ENCODE data around the gene DCTN4.
"Not testable (repeated sequence)": the region's sequence is repeated elsewhere in the genome, so short reads cannot be mapped to it uniquely, and the experiment has no call there.

GRCh38 chr5:150793423-150793888 is 34.6 kb upstream of the DCTN4 start:
- TF ChIP-seq EZH2 (IDR thresholded peaks at IDR 0.05); POLR2AphosphoS5 (IDR thresholded peaks at IDR 0.05; ENCODE audit: borderline replicate concordance, low read depth, low read length); FOXP2 (optimal IDR thresholded peaks at IDR 0.05; ENCODE audit: control extremely low read depth, extremely low read length, insufficient read depth): not testable (repeated sequence)

Data from SK-N-MC (cell line).